Endothelial cell of umbilical vein (primary cell): Measurements from ENCODE around the gene INTS11. TPM values are rescaled to one million over a fixed set of nuclear protein-coding genes. Genes with fewer than 3 reads are reported as not detected.
A peak's percentile ranks its signal among the peaks of the same experiment; 100 is the strongest.

Experiments
- BruUV-seq: library from RNA; stranded (reverse); fragments of 400-500 nt; replicated peaks from 2 replicates; lab custom pipeline; 2021; lab: Mats Ljungman, UMichigan
- CTCF ChIA-PET: fragments of 300-600, 350-600 bp; sonication (Branson Sonifier 250); formaldehyde crosslinking; loops from one replicate; lab custom pipeline; 2021; ENCODE audit warnings: antibody characterized with exemption, inconsistent platforms; lab: Charles Lee
- POLR2A ChIA-PET: fragments of 300-600, 350-600 bp; sonication (Branson Sonifier 250); formaldehyde crosslinking; loops from one replicate; lab custom pipeline; 2021; ENCODE audit warnings: antibody characterized with exemption, inconsistent platforms; lab: Charles Lee
- DNase-seq: peaks from one replicate; pipeline ENCODE4 v3.0.0-alpha.2; 2011; ENCODE audit warnings: low read depth, low spot score
- FAIRE-seq: peaks from 2 replicates; lab custom pipeline; 2011; peaks lifted over from hg19 to GRCh38; lab: Jason Lieb, UNC
- H2AFZ ChIP-seq: 2 replicates; pipeline ENCODE4 v1.6.0; 2012; ENCODE audit warnings: low read depth, low read length, control low read depth, inconsistent platforms
- H3K27ac ChIP-seq: 2 replicates; pipeline ENCODE4 v1.5.1; 2011; ENCODE audit warnings: low read depth, mild to moderate bottlenecking, control low read depth, low read length, moderate library complexity; ENCODE audit not compliant: insufficient read depth
- H3K27me3 ChIP-seq, 2 experiments: 2 replicates each; pipeline versions ENCODE4 v1.6.0 to v1.6.1; 2011; ENCODE audit warnings: low read length in 2 of 2, mixed read lengths in 1 of 2; ENCODE audit not compliant: control insufficient read depth in 2 of 2, insufficient read depth in 2 of 2
- H3K36me3 ChIP-seq, 2 experiments: 2 replicates in 1 of 2; 3 replicates in 1 of 2; pipeline ENCODE4 v1.5.1; 2011; ENCODE audit warnings: low read length in 2 of 2, mild to moderate bottlenecking in 1 of 2, moderate library complexity in 1 of 2; ENCODE audit not compliant: control insufficient read depth in 2 of 2, insufficient read depth in 2 of 2; ENCODE audit errors: extremely low read depth in 1 of 2
- H3K4me1 ChIP-seq: 3 replicates; pipeline ENCODE4 v1.5.1; 2011; ENCODE audit warnings: mild to moderate bottlenecking, low read length; ENCODE audit not compliant: control insufficient read depth, insufficient read depth; ENCODE audit errors: extremely low read depth
- H3K4me2 ChIP-seq: 2 replicates; pipeline ENCODE4 v1.6.1; 2011; ENCODE audit warnings: low read length, control low read depth, mixed read lengths; ENCODE audit not compliant: insufficient read depth
- H3K4me3 ChIP-seq, 3 experiments: fragments of 200-600 bp in 1 of 3; sonication (generic), shearing (Covaris generic) in 1 of 3; replicated peaks in 1 of 3; 2 replicates each; pipeline ENCODE4 v1.5.1; 2011 to 2016; ENCODE audit warnings: control low read depth in 3 of 3, low read length in 3 of 3, mild to moderate bottlenecking in 2 of 3, inconsistent platforms in 1 of 3, low read depth in 1 of 3, moderate library complexity in 1 of 3; ENCODE audit not compliant: insufficient read depth in 1 of 3
- H3K79me2 ChIP-seq: 2 replicates; pipeline ENCODE4 v1.6.0; 2012; ENCODE audit warnings: low read length, inconsistent platforms; ENCODE audit not compliant: control insufficient read depth, insufficient read depth
- H3K9ac ChIP-seq: replicated peaks from 2 replicates; pipeline ENCODE3; 2011; ENCODE audit warnings: low read length, control low read depth; ENCODE audit not compliant: insufficient read depth; ENCODE audit errors: extremely low read depth
- H3K9me1 ChIP-seq: replicated peaks from 3 replicates; pipeline ENCODE4 v1.6.0; 2011; ENCODE audit warnings: mild to moderate bottlenecking, low read length; ENCODE audit not compliant: control insufficient read depth, insufficient read depth; ENCODE audit errors: extremely low read depth
- H3K9me3 ChIP-seq: replicated peaks from 2 replicates; pipeline ENCODE4 v1.5.1; 2012; ENCODE audit warnings: low read length, inconsistent platforms; ENCODE audit not compliant: control insufficient read depth, insufficient read depth
- H4K20me1 ChIP-seq: replicated peaks from 2 replicates; pipeline ENCODE3; 2011; ENCODE audit warnings: mild to moderate bottlenecking, low read length; ENCODE audit not compliant: control insufficient read depth, insufficient read depth; ENCODE audit errors: extremely low read depth
- FOS ChIP-seq: IDR thresholded peaks from 2 replicates; pipeline ENCODE4 v1.6.1; 2011; ENCODE audit warnings: mild to moderate bottlenecking, low read length, moderate library complexity, borderline replicate concordance; ENCODE audit not compliant: insufficient read depth
- GATA2 ChIP-seq: IDR thresholded peaks from 2 replicates; pipeline ENCODE4 v1.7.0; 2011; ENCODE audit warnings: low read depth, mild to moderate bottlenecking, moderate library complexity, mixed read lengths, low read length; ENCODE audit not compliant: insufficient read length, insufficient read depth
- POLR2AphosphoS5 ChIP-seq: IDR thresholded peaks from 2 replicates; pipeline ENCODE4 v1.6.1; 2012; ENCODE audit warnings: low read depth, mild to moderate bottlenecking, control low read depth, low read length, moderate library complexity; ENCODE audit not compliant: insufficient read depth
- dilution Hi-C: fragments of 300-500 bp; cut with MboI; formaldehyde crosslinking; loops from one replicate; pipeline ENCODE4 v1.15.0; 2019; ENCODE audit warnings: low sequenced_read_pairs; ENCODE audit not compliant: extremely low pct_ligation_motif_present
- intact Hi-C: fragments of 100-400 bp; cut with micrococcal nuclease; formaldehyde crosslinking; loops from one replicate; pipeline ENCODE4 v1.10.0; 2022
- polyA plus RNA-seq, 4 experiments: library from polyadenylated mRNA; depleted of rRNA in 3 of 4; stranded (reverse) in 3 of 4; unstranded in 1 of 4; fragments of >200 nt; gene quantifications; 2 replicates each; pipeline versions ENCODE4 v1.2.1 to v1.2.3, GENCODE V29; 2011 to 2012; ENCODE audit warnings: missing spikeins in 1 of 4
- total RNA-seq: library from RNA; stranded (reverse); gene quantifications from 2 replicates; pipeline ENCODE4 v1.2.3, GENCODE V29; 2021

The INTS11 gene
- total and polyA plus RNA-seq, 2 donors (not counting 3 experiments of a cell fraction or from before 2014, with no cell fraction given): 132 to 222 TPM

DNA sequence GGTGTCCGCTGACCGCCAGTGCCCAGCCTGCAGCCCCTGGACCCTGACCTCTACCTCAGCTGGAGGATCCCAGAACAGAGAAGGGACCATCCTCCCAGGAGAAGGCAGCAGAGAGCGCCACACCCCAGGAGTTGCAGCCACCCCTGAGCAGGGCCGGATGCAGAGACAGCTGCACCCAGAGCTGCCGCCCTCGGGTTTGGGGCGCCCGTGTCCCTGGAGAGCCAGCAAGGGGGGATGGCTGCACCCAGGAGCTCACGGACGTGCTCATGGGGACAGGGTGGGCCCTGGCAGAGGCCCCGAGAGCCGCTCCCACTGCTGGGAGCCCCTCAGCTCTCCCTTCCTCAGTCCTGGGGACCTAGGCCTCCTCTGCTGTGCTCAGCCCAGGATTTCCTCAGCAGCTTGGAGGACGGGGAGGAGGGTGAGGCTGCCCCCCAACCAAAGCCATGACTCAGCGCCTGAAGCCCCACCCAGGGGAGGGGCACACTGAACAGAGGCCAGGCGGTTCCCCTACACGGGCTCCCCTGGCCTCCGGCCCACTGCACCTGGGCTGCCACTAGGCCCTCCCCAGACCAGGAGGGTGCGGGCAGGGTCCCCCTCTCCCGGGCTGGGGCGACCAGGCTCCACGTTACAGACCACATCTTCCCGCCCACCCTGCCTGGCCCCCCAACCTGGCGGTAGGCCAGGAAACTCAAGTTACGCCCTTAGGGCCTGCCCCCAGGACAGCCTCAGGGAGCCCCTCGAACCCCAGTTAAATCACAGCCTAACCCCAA, 19.0 kb downstream of the INTS11 start:
- POLR2A ChIA-PET: no interaction called here
- H3K4me1 ChIP-seq: peaks cover 15% of the 10 kb centered on the region
- no peak overlapping the region for H2AFZ ChIP-seq
- no peaks in the 10 kb centered on the region for H3K9me1 ChIP-seq
- CTCF ChIA-PET: interaction anchor here (0.9 to 1.3 kb wide), 3 partner anchors 14 to 183 kb away, joined by 3 to 6 read pairs (median 6); no protein-coding TSS in a partner anchor
- TF ChIP-seq POLR2AphosphoS5 (no peak), FOS (peak; percentile 51)
- no peaks in the 10 kb centered on the region for H3K36me3 ChIP-seq
- BruUV-seq: no TSS peak
- H3K9me3 ChIP-seq: no peaks in the 10 kb centered on the region
- FAIRE-seq: peak; percentile 60
- intact Hi-C loops (loop anchor here (5.0 kb wide), 1 partner anchor 183 kb away; no protein-coding TSS in a partner anchor), dilution Hi-C loops (no loop called here)
- H3K4me3 ChIP-seq: no peak overlapping the region
- H3K27ac ChIP-seq: no peak overlapping the region
- H3K9ac ChIP-seq: no peak overlapping the region
- H3K79me2 ChIP-seq: no peaks in the 10 kb centered on the region
- H3K27me3 ChIP-seq: no peaks in the 10 kb centered on the region
- no peaks in the 10 kb centered on the region for H4K20me1 ChIP-seq
- DNase-seq: peak; percentile 21
- no peak overlapping the region for H3K4me2 ChIP-seq

DNA sequence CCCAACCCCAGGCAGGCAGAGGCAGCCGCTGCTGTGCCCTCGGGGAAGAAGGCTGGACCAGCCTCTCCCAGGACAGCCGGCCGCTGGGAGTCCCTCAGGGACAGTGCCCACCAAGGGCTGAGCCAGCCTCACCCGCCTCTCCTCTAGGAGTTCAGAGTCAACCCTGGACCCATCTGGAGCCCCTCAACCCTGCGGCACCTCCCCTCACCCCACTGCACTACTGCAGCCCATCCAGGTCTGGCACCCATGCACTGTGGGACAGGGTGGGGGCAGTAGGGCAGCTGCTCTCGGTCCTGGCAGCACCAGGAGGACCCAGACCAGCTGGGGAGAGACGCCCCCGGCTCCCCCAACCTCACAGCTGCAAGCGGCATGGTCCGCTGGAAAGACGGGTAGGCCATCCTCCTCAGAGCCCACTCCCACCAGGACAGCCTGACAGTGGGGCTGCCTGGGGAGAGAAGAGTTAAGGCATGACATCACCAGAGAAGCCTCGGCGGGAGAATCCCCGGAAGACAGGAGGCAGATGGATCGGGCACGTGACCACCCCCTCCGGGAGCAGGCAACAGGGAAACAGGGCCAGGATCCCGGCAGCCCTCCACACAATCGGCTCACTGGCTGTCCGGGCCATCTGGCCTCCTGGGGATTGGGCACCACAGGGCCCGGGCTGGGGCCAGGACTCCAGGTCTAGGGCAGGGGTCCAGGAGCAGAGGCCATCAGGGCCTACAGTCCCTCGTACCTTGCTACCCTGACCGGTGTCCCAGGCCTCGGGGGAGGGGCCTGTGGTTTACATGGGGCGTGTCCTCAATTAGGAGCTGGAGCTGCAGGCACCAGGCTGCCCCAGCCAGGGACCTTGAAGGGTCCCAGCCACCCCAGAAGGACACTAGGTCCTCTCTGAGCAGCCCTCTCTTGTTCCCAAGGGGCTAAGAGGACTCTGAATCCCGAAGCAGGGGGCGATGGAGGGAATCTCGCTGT, 19.8 kb downstream of the INTS11 start:
- no peaks in the 10 kb centered on the region for H3K36me3 ChIP-seq
- H2AFZ ChIP-seq: no peak overlapping the region
- H3K4me1 ChIP-seq: peaks cover 15% of the 10 kb centered on the region
- DNase-seq (no peak), FAIRE-seq (no peak)
- no peak overlapping the region for H3K9ac ChIP-seq
- dilution Hi-C loops (no loop called here), intact Hi-C loops (loop anchor here (5.0 kb wide), 1 partner anchor 182 kb away; no protein-coding TSS in a partner anchor)
- H3K4me3 ChIP-seq: no peak overlapping the region
- no peaks in the 10 kb centered on the region for H3K79me2 ChIP-seq
- H3K27ac ChIP-seq: no peak overlapping the region
- H3K4me2 ChIP-seq: no peak overlapping the region
- no peaks in the 10 kb centered on the region for H3K9me1 ChIP-seq
- no peak for TF ChIP-seq GATA2
- CTCF ChIA-PET: interaction anchor here (0.9 to 1.3 kb wide), 3 partner anchors 14 to 183 kb away, joined by 3 to 6 read pairs (median 6); no protein-coding TSS in a partner anchor
- no peaks in the 10 kb centered on the region for H4K20me1 ChIP-seq
- no peaks in the 10 kb centered on the region for H3K9me3 ChIP-seq
- POLR2A ChIA-PET: no interaction called here
- no TSS peak for BruUV-seq
- H3K27me3 ChIP-seq: no peaks in the 10 kb centered on the region
